CD4-positive, alpha-beta T cell (primary cell): ENCODE results near the gene SIGLEC15. TPM values are rescaled to one million over a fixed set of nuclear protein-coding genes. Genes with fewer than 3 reads are reported as not detected.

Experiments
- ATAC-seq: fragments of 200-7000 bp; cut with Tn5 transposase; one replicate; pipeline ENCODE4 v1.10.0; 2022; ENCODE audit warnings: mild to moderate bottlenecking; ENCODE audit not compliant: poor library complexity
- CTCF ChIA-PET: fragments of 350-600 bp; sonication (Branson Sonifier 250); formaldehyde crosslinking; loops from one replicate; lab custom pipeline; 2021; ENCODE audit warnings: antibody characterized with exemption, inconsistent platforms; lab: Charles Lee
- POLR2A ChIA-PET: fragments of 350-600 bp; sonication (Branson Sonifier 250); formaldehyde crosslinking; loops from one replicate; lab custom pipeline; 2021; ENCODE audit warnings: antibody characterized with exemption, inconsistent platforms; lab: Charles Lee
- DNase-seq, 14 experiments: peaks; one replicate each; pipeline ENCODE4 v3.0.0-alpha.2; 2013 to 2020; ENCODE audit warnings: mixed read lengths in 2 of 14
- H3K27ac ChIP-seq, 2 donors: one replicate each; pipeline versions ENCODE4 v1.5.1 to v1.7.0; 2013; ENCODE audit warnings: low read length in 2 of 2, low read depth in 1 of 2, mild to moderate bottlenecking in 1 of 2
- H3K27me3 ChIP-seq, 2 experiments: 1 replicate in 1 of 2; 2 replicates in 1 of 2; pipeline versions ENCODE4 v1.6.1 to v1.7.0; 2013; ENCODE audit warnings: low read length in 2 of 2, control low read depth in 1 of 2, mild to moderate bottlenecking in 1 of 2, moderate library complexity in 1 of 2; ENCODE audit not compliant: insufficient read depth in 2 of 2, control insufficient read depth in 1 of 2
- H3K36me3 ChIP-seq: one replicate; pipeline ENCODE4 v1.6.1; 2013; ENCODE audit warnings: low read length, control low read depth; ENCODE audit not compliant: insufficient read depth
- H3K4me1 ChIP-seq: one replicate; pipeline ENCODE4 v1.6.1; 2013; ENCODE audit warnings: low read length, control low read depth; ENCODE audit not compliant: insufficient read depth
- H3K4me3 ChIP-seq: one replicate; pipeline ENCODE4 v1.5.1; 2013; ENCODE audit warnings: mild to moderate bottlenecking, low read length, moderate library complexity
- H3K9me3 ChIP-seq, 2 experiments: 1 replicate in 1 of 2; 2 replicates in 1 of 2; pipeline versions ENCODE4 v1.6.1 to v1.7.0; 2013; ENCODE audit warnings: low read length in 2 of 2, mild to moderate bottlenecking in 2 of 2, control low read depth in 1 of 2, moderate library complexity in 1 of 2; ENCODE audit not compliant: control insufficient read depth in 1 of 2, insufficient read depth in 1 of 2
- H3K27ac Mint-ChIP-seq: one replicate; pipeline ENCODE4 v1.8.0; 2020; ENCODE audit warnings: mixed read lengths
- H3K27me3 Mint-ChIP-seq: one replicate; pipeline ENCODE4 v1.8.0; 2021; ENCODE audit warnings: mixed read lengths
- H3K36me3 Mint-ChIP-seq: one replicate; pipeline ENCODE4 v1.8.0; 2021; ENCODE audit warnings: low read depth, mixed read lengths
- H3K4me1 Mint-ChIP-seq: one replicate; pipeline ENCODE4 v1.8.0; 2021; ENCODE audit warnings: low read depth, mixed read lengths
- H3K4me3 Mint-ChIP-seq: one replicate; pipeline ENCODE4 v1.8.0; 2020; ENCODE audit warnings: mild to moderate bottlenecking, mixed read lengths
- H3K9me3 Mint-ChIP-seq: one replicate; pipeline ENCODE4 v1.8.0; 2020; ENCODE audit warnings: mixed read lengths
- CTCF ChIP-seq: fragments of 200-600 bp; IDR thresholded peaks from one replicate; pipeline ENCODE4 v1.8.0; 2022; ENCODE audit warnings: antibody characterized with exemption, mild to moderate bottlenecking
- intact Hi-C, 2 experiments: fragments of 100-400 bp; cut with DNase I in 1 of 2; cut with micrococcal nuclease in 1 of 2; formaldehyde crosslinking; loops; one replicate each; pipeline versions ENCODE4 v1.15.1 to v1.9.0; 2023 to 2025; cut with DNase I, micrococcal nuclease
- polyA plus RNA-seq, 2 donors: library from polyadenylated mRNA; unstranded; fragments of 120-200 nt; gene quantifications; one replicate each; pipeline ENCODE4 v1.2.1, GENCODE V29; 2013
- total RNA-seq, 174 experiments: library from RNA in 2 of 174; stranded (reverse) in 2 of 174; gene quantifications; one replicate each; pipeline ENCODE4 v1.2.3 and lab custom pipeline; 2021 to 2026

SIGLEC15 gene, protein sequence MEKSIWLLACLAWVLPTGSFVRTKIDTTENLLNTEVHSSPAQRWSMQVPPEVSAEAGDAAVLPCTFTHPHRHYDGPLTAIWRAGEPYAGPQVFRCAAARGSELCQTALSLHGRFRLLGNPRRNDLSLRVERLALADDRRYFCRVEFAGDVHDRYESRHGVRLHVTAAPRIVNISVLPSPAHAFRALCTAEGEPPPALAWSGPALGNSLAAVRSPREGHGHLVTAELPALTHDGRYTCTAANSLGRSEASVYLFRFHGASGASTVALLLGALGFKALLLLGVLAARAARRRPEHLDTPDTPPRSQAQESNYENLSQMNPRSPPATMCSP
- total RNA-seq (not detected), total RNA-seq (lab: John Stamatoyannopoulos, UW) (0 to 0.48 (median 0) reads per million in 172 experiments)
- 0.24 TPM for polyA plus RNA-seq (2013, experiment 1 of 2)
- 0.27 TPM for polyA plus RNA-seq (2013, experiment 2 of 2)

GRCh38 chr18:45825258-45826044 lies at the start of gene SIGLEC15:
SIGLEC15 (plus strand) TSS chr18:45825675; CDS start chr18:45825729, 54 bp downstream.
- H3K4me1 ChIP-seq, result peaks cover 29% of the 10 kb centered on the region
- H3K36me3 ChIP-seq, result no peaks in the 10 kb centered on the region
- H3K27me3 ChIP-seq, result no peaks in the 10 kb centered on the region
- no peaks in the 10 kb centered on the region for H3K36me3 Mint-ChIP-seq
- no peak within 1 kb of the TSS for H3K4me3 Mint-ChIP-seq
- DNase-seq (peak in 1 of 14 experiments; percentile 6), ATAC-seq (no peak)
- no peaks in the 10 kb centered on the region for H3K9me3 ChIP-seq
- peaks cover 28% of the 10 kb centered on the region for H3K4me1 Mint-ChIP-seq
- intact Hi-C loops, result no loop called here
- peaks cover 23% of the 10 kb centered on the region for H3K27me3 Mint-ChIP-seq
- H3K27ac ChIP-seq, result no peak within 1 kb of the TSS
- H3K9me3 Mint-ChIP-seq, result no peaks in the 10 kb centered on the region
- ChIA-PET POLR2A (no interaction called here), CTCF (no interaction called here)
- H3K27ac Mint-ChIP-seq, result no peak within 1 kb of the TSS
- no peak within 1 kb of the TSS for H3K4me3 ChIP-seq
- no peak for TF ChIP-seq CTCF

DNA sequence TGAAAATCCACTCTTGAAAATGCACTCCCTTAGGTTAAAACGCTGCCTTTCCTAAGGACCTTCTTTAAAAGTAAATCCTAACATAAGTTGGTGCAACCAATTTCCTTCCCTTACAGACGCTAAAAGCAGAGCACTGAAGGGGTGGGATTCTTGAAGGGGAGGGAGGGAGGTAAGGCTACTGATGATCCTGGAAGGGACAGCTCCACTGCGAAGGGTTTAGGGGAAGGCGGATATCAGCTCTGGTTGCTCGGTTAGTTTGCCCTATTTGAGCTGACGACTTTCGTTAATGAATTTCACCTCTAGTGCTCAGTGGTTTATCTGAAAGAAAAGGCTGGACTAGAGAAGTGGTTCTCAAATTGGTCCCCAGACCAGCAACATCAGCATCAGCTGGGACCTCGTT lies 49.7 kb upstream of the SIGLEC15 start:
- H3K4me3 ChIP-seq, result peak overlapping the region; percentile 74
- Mint-ChIP-seq H3K27ac (no peak overlapping the region), H3K27me3 (peaks cover 33% of the 10 kb centered on the region), H3K4me3 (peak overlapping the region; percentile 80), H3K36me3 (no peaks in the 10 kb centered on the region), H3K4me1 (peaks cover 23% of the 10 kb centered on the region), H3K9me3 (no peaks in the 10 kb centered on the region)
- POLR2A ChIA-PET, result interaction anchor here (2.2 kb wide), 1 partner anchor 88 kb away, joined by 12 read pairs; no protein-coding TSS in a partner anchor
- H3K36me3 ChIP-seq, result no peaks in the 10 kb centered on the region
- DNase-seq, result no peak
- H3K9me3 ChIP-seq, result no peaks in the 10 kb centered on the region
- CTCF ChIA-PET, result no interaction called here
- peaks cover 0 to under 1% of the 10 kb centered on the region in 2 experiments for H3K27me3 ChIP-seq
- H3K4me1 ChIP-seq, result peaks cover 27% of the 10 kb centered on the region
- no peak overlapping the region for H3K27ac ChIP-seq
- TF ChIP-seq CTCF, result no peak
- ATAC-seq, result no peak
- intact Hi-C loops, result no loop called here

GRCh38 chr18:45777393-45777792 lies 48.1 kb upstream of the SIGLEC15 start:
- H3K27ac ChIP-seq, result no peak overlapping the region
- peaks cover 0 to 7% of the 10 kb centered on the region in 2 experiments for H3K27me3 ChIP-seq
- no peaks in the 10 kb centered on the region for H3K9me3 Mint-ChIP-seq
- no peak overlapping the region for H3K4me3 ChIP-seq
- H3K4me1 Mint-ChIP-seq, result peaks cover 23% of the 10 kb centered on the region
- POLR2A ChIA-PET, result interaction anchor here (0.7 kb wide), 1 partner anchor 9 kb away, joined by 4 read pairs; no protein-coding TSS in a partner anchor
- H3K4me1 ChIP-seq, result peaks cover 27% of the 10 kb centered on the region
- no peak for TF ChIP-seq CTCF
- no peaks in the 10 kb centered on the region for H3K36me3 ChIP-seq
- peaks cover 27% of the 10 kb centered on the region for H3K27me3 Mint-ChIP-seq
- H3K27ac Mint-ChIP-seq, result no peak overlapping the region
- H3K9me3 ChIP-seq, result no peaks in the 10 kb centered on the region
- no peak for ATAC-seq
- CTCF ChIA-PET, result no interaction called here
- intact Hi-C loops, result no loop called here
- H3K36me3 Mint-ChIP-seq, result no peaks in the 10 kb centered on the region
- no peak overlapping the region for H3K4me3 Mint-ChIP-seq
- no peak for DNase-seq
